ENCODE measurements around the gene DLG5.

GRCh38 chr10:77868523-77868922, 58.0 kb downstream of the DLG5 start:
- TF ChIP-seq CTCF (IDR thresholded peaks at IDR 0.05) (no peak), EP300 (IDR thresholded peaks at IDR 0.05) (no peak), POLR2A (IDR thresholded peaks at IDR 0.05) (no peak)

All from gastroesophageal sphincter (tissue), 3 donors.